Measurements from ENCODE around the gene SPRR2F.

- TF ChIP-seq CTCF (conservative IDR thresholded peaks at IDR 0.05; ENCODE audit: low read depth, low read length) (no peak), MAZ (IDR thresholded peaks at IDR 0.05; ENCODE audit: borderline replicate concordance, low read depth, low read length) (no peak), POLR2A (IDR thresholded peaks at IDR 0.05; ENCODE audit: low read depth, low read length) (no peak), MXI1 (IDR thresholded peaks at IDR 0.05; ENCODE audit: borderline replicate concordance, low read depth, low read length) (no peak)
Observed at GRCh38 chr1:153150846-153151245, 37.5 kb upstream of the SPRR2F start, which contains the start of gene SPRR2G.

Measured in IMR-90 (cell line).